AG09309 (cell line): ENCODE data around the gene BST1.
A peak's percentile ranks its signal among the peaks of the same experiment; 100 is the strongest.

Source experiments
- DNase-seq: peaks from one replicate; pipeline ENCODE4 v3.0.0-alpha.2; 2010; ENCODE audit warnings: low read depth
- H3K4me3 ChIP-seq: 2 replicates; pipeline ENCODE4 v1.5.1; 2011; ENCODE audit warnings: mild to moderate bottlenecking, low read depth, low read length, moderate library complexity; ENCODE audit not compliant: control insufficient read depth
- CTCF ChIP-seq: IDR thresholded peaks from 2 replicates; pipeline ENCODE4 v1.5.1; 2011; ENCODE audit warnings: mild to moderate bottlenecking, low read depth, low read length, inconsistent platforms; ENCODE audit not compliant: insufficient read depth, control insufficient read depth; ENCODE audit errors: missing control alignments

Gene BST1

GRCh38 chr4:15779306-15779705 lies 76.4 kb downstream of the BST1 start:
- DNase-seq, result no peak
- peak; percentile 51 for TF ChIP-seq CTCF
- peak overlapping the region; percentile 8 for H3K4me3 ChIP-seq

DNA sequence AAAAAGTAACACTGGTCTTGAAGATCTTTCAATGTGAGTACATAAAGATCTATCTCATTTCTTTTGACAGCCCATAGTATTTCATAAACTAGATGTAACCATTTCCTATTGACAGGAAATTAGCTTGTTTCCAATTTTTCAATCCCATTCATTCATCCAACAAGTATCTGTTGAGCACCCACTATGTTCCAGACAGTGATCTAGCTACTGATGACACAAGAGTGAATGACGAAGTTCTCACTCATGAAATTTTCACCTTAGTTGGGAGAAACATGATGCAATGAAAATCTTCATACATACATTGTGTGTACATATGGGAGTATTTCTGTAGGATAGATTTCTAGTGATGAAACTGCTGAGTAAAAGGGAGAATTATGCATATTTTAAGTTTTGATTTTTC lies 76.9 kb downstream of the BST1 start:
- no peak for TF ChIP-seq CTCF
- DNase-seq, result no peak
- no peak overlapping the region for H3K4me3 ChIP-seq

DNA sequence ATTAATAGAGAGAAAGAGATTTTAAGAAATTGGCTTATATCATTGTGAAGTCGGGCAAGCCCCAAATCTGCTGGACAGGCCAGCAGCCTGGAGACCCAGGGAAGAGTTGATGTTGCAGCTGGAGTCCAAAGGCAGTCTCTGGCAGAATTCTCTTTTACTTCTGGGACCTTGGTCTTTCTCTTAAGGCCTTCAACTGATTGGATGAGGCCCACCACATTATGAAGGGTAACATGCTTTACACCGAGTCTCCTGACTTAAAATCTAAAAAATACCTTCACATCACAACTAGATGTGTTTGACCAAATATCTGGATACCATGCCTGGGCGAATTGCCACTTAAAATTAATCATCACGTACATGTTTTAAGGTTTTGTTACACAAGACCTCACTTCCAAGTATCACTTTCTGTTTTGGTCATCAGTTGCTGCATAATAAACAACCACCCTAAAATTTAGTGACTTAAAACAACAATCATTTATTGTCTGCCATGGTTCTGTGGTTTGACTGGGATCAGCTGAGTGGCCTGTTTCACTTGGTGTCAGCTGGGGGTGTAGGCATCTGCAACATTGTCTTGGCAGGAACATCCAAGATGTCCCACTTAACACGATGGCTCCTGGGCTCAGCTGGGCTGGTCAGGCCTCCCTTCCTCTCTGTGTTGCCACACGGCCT lies 78.7 kb downstream of the BST1 start:
- no peak overlapping the region for H3K4me3 ChIP-seq
- TF ChIP-seq CTCF, result no peak

More for the DNA sequence above, 78.7 kb downstream of the BST1 start:
- DNase-seq, result no peak
